ENCODE data around the gene FRAS1.
"Not testable (repeated sequence)": the region's sequence is repeated elsewhere in the genome, so short reads cannot be mapped to it uniquely, and the experiment has no call there.

DNA sequence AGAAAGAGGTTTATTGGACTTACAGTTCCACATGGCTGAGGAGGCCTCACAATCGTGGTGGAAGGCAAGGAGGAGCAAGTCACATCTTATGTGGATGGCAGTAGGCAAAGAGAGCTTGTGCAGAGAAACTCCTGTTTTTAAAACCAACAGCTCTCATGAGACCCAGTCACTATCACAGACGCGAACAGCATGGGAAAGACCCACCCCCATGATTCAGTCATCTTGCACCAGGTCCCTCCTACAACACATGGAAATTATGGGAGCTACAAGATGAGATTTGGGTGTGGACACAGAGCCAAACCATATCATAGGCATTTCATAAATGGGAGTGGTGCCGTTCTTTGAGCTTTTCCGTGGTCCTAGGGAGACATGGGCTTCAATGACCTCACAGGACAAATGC lies 35.2 kb downstream of the FRAS1 start:
- TF ChIP-seq EZH2 (IDR thresholded peaks at IDR 0.05); POLR2AphosphoS5 (IDR thresholded peaks at IDR 0.05; ENCODE audit: borderline replicate concordance, low read depth, low read length): not testable (repeated sequence)
